Loucy (cell line): ENCODE data around the gene SRC.

Source experiments
- EZH2phosphoT487 ChIP-seq: fragments of 200-600 bp; IDR thresholded peaks from 2 replicates; pipeline ENCODE4 v1.6.1; 2018; ENCODE audit warnings: antibody characterized with exemption, mild to moderate bottlenecking, moderate library complexity, borderline replicate concordance
- TF ChIP-seq, protein P1 (sequence below): fragments of 200-600 bp; sonication (generic); conservative IDR thresholded peaks from 2 replicates; pipeline ENCODE4 v1.5.1; 2014; ENCODE audit warnings: mild to moderate bottlenecking, antibody characterized with exemption, low read length

DNA sequence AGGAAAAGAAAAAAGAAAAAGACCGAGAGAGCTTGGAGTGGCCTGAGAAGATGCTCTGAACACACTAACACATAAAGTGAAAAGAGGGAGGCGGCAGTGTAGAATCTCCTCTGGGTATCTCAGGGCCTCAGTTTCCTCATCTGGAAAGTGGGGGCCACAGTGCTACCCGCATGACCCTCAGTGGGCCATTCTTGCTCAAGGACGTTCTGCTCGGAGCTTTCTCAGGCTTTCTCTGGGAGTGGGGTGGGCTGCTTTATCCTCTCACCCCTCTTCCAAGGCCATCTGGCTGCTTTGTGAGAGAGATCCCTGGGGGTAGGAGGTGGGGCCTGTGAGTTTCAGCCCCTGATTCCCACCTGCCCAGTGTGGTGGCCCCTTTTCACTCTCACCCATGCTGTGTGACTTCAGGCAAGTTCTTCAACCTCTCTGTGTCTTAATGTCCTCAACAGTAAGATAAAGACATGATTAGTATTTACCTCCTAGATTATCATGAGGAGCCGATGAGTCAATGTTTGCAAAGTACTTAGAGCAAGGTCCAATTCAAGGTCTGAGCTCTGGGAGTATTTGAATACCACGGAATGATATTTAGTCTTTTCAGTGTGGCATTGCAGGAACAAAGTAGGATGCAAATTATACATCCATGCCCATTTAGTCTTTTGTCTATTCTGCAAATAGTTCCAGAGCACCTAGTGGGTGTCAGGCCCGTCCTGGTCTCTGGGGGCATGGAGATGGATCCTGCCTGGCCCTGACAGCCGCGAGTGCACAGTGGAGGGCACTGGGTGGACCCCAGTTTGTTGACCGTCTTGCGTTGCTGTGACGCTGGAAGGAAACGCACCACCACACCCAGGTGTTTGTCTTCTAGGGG lies 34.3 kb downstream of the SRC start:
- no peak for TF ChIP-seq EZH2phosphoT487
- TF ChIP-seq, protein P1, sequence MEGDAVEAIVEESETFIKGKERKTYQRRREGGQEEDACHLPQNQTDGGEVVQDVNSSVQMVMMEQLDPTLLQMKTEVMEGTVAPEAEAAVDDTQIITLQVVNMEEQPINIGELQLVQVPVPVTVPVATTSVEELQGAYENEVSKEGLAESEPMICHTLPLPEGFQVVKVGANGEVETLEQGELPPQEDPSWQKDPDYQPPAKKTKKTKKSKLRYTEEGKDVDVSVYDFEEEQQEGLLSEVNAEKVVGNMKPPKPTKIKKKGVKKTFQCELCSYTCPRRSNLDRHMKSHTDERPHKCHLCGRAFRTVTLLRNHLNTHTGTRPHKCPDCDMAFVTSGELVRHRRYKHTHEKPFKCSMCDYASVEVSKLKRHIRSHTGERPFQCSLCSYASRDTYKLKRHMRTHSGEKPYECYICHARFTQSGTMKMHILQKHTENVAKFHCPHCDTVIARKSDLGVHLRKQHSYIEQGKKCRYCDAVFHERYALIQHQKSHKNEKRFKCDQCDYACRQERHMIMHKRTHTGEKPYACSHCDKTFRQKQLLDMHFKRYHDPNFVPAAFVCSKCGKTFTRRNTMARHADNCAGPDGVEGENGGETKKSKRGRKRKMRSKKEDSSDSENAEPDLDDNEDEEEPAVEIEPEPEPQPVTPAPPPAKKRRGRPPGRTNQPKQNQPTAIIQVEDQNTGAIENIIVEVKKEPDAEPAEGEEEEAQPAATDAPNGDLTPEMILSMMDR: no peak
